HG03175 (cell line): ENCODE measurements around the gene SLC5A11.
"Not testable (repeated sequence)": the region's sequence is repeated elsewhere in the genome, so short reads cannot be mapped to it uniquely, and the experiment has no call there.

Experiments used
- ATAC-seq: cut with Tn5 transposase; IDR thresholded peaks from one replicate; pipeline ENCODE4 v1.9.1; 2021; ENCODE audit warnings: mild to moderate bottlenecking, moderate library complexity; ENCODE audit not compliant: unreplicated experiment

SLC5A11 gene

DNA sequence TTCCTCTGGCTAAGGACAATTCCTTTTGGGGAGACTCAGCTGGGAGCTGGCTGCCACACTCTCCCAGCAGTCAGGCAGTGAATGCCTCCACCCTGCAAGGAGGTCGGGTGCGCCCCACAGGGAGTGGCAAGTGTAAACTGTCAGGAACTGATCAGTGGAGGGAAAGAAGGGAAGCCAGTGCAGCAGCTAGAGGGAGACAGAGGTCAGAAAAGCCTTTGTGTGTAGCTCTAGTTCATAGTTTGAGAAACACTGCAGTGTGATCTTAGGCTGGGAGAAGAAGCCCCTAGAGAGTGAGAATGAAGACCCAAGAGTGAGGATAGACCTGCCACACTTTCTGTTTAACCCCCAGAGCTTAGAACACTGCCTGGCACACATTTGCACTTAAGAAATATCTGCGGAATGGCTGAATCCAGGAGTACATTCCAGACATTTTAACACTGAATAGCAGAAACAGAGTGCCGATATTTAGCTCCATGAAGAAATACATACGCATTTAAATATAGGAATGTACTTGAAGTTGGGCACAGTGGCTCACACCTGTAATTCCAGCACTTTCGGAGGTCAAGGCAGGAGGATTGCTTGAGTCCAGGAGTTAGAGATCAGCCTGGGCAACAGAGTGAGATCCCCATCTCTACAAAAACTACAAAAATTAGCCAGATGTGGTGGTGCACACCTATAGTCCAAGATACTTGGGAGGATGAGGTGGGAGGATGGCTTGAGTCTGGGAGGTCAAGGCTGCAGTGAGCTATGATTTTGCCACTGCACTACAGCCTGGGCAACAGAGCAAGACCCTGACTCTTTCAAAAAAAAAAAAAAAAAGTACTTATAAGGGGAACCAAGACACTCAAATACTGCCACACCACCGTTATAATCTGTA is 11.1 kb upstream of the SLC5A11 start:
- ATAC-seq = no peak

DNA sequence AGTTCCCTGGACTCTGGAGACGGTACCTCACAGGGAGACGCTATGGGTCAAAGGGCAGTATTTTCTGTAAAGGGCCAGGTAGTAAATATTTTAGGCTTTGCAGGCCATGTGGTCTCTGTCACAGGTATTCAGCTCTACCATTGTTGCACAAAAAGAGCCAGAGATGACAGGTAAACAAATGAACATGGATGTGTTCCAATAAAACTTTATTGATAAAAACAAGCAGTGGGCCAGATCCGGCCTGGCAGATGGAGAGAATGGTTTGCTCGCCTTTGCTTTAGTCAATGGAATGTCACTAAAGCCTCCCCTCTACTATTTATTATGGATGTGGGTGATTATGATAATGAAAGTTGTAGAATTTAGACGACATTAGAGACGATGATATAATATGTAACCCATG is 8.9 kb upstream of the SLC5A11 start:
- no peak for ATAC-seq

- ATAC-seq = no peak
Observed at GRCh38 chr16:24837969-24838368, 7.8 kb upstream of the SLC5A11 start.

- ATAC-seq = no peak
Observed at GRCh38 chr16:24838554-24839266, 7.1 kb upstream of the SLC5A11 start.

DNA sequence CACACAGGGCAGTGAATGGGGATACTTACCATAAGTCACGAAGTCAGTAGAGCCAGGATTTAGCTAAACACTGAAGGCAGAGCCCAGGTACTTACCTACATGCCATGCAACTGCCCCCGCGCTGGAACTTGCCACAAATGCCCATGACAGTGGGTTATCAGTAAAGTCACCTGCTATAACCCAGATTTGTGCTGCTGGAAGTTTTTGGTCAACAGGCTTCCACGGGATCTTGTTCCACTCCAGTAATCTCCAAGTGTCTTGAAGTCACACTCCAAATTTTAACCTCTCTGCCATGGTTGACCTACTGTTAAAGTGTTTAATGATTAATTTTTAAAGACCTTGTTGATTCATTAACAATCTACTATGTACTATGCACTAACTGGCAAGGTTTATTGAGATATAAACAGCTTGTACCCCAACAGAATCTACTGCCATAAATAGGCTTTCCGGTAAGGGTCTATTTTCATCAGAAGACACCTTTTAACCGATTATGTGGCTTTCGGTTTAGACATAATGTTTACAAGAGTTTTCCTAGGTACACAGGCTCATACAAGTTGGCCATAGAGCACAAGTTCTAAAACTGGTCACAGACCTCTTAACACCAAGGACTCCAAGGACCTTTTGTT is 6.3 kb upstream of the SLC5A11 start:
- ATAC-seq = no peak

GRCh38 chr16:24841291-24841690 is 4.5 kb upstream of the SLC5A11 start:
- ATAC-seq = no peak

DNA sequence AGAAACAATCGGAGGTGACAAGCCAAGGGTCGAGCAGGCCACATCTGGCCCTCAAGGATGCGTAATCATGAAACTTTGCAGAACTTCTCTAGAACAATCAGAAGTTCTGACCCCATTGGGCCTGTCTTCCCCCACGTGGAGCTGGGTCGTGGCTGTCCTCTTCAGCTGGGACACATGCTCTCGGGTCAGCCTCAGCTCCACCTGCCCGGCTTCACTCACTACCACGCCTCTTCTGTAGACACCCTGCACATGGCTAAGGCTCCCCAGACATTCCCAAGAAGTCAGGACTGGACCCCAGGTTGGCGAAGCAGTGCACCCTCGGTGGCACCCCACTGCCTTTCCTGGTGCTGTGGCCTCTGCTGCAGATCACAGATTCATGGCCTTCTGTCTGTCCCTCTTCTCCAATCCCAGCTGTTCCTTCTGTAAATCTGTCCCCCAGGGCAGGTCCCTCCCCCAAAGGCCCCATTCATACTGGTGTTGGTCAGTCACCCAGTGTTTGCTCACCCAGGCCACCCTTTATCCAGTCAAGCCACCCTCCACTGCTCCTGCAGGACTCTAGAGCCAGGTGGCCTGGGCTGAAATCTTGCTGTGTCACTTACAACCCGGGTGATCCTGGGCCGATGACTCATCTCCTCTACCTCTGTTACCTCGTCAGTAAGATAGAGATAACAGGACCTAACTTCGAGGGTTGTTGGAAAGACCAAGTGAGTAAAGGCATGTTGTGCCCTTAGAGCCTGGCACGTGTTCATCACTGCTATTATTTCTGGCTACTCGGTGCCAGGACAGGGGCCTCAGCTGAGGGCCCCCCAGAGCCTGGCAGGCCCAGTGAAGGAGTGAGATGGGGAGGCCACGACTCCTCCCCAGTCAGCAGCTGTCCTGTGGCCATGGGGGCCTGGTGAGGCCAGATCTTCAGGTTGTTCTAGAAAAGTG is 1.4 kb upstream of the SLC5A11 start:
- no peak for ATAC-seq

DNA sequence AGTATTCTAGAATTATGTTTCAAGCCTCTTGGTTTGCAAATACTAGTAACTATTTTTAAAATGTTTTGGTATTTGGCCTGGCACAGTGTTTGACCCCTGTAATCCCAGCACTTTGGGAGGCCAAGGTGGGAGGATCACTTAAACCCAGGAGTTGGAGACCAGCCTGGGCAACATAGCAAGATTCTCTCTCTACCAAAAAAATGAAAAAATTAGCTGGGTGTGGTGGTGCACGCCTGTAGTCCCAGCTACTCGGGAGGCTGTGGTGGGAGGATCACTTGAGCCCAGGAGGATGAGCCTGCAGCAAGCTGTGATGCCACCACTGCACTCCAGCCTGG is 765 bp upstream of the SLC5A11 start:
- ATAC-seq = not testable (repeated sequence)

DNA sequence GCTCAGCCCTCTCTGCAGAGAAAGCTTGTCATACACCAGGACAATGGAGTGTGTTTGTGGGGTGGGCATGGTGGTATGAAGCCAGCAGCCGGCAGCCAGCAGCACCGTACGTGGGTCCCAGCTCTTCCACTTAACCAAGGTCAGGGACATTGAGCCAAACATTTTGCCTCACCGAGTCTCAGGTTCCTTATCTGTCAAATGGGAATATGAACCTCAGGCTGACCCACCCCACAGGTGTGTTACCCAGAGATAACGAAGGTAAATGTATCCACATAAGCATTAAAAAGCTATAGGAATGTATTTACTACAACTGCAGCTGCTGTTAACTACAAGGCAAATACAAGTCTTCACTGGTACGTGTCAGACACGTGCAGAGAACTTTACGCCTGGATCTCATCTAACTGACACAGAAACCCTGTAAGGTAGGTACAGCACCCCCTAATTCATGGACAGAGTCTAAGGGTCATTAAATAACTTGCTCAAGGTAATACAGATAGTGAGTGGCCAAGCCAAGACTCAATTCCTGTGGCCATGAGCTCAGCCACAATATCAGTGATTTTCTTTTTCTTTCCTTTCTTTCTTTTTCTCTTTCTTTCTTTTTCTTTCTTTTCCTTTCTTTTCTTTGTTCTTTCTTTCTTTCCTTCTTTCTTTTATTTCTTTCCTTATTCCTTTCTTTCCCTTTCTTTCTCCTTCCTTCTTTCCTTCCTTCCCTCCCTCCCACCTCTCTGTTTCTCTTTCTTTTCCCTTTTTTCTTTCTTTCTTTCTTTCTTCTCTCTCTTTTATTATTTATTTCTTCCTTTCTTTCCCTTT is 990 bp downstream of the SLC5A11 start:
- no peak for ATAC-seq

DNA sequence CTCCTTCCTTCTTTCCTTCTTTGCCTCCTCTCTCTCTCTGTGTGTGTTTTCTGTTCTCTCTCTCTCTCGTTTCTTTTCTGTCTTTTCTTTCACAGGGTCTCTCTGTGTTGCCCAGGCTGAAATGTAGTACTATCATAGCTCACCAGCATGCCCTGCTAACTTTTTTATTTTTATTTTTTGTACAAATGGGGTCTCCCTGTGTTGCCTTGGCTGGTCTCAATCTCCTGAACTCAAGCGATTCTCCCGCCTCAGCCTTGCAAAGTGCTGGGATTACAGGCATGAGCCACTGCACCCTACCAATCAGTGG is 1.5 kb downstream of the SLC5A11 start:
- ATAC-seq = no peak

DNA sequence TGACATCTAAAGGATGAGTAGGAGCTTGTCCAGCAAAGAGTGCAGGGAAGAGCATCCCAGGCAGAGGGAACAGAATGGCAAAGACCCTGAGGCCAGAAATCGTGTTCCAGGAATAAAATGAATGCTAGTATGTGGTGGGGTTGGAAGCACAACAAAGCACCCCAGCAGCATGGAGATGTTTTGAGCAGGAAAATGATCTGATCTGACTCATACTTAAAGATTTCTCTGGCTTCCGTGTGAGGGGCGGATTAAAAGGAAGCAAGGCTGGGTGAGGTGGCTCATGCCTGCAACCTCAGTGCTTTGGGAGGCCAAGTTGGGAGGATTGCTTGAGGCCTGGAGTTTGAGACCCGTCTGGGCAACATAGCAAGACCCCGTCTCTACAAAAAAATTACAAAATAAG is 2.3 kb downstream of the SLC5A11 start:
- no peak for ATAC-seq

DNA sequence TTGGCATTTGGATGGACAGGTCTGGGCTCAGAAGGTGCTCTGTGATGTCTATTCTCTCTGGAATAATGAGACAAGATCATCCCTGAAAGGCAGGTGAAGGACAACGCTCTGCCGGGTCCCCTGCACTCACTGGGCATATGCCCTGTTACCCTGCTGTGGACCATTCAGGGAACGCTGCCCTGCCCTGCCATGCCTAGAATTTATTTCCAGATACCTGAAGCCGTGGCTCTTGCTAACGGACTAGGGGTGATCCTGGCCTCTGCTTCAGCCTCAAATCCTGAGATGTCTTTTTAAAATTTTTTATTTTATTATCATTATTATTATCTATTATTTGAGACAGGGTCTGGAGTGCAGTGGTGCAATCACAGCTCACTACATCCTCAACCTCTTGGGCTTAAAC is 3.9 kb downstream of the SLC5A11 start:
- no peak for ATAC-seq

GRCh38 chr16:24850289-24850938 is 4.7 kb downstream of the SLC5A11 start:
- ATAC-seq = no peak

DNA sequence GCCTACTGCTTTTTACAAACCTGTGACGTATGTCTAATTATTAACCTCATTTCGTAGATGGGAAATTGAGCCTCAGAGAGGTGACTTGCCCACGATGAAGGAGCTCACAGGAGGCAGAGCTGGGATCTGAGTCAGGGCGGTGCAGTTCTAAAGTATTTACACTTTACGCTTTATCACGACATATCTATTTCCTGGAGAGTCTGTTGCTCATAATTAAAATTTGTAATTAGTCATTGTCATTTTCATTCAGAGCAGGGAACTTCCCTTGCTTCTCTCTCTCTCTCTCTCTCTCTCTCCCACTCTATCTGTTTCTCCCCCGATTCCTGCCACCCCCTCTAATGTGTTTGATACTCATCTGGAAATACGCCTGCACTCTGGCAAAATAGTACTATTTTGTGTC is 5.9 kb downstream of the SLC5A11 start:
- ATAC-seq = no peak

DNA sequence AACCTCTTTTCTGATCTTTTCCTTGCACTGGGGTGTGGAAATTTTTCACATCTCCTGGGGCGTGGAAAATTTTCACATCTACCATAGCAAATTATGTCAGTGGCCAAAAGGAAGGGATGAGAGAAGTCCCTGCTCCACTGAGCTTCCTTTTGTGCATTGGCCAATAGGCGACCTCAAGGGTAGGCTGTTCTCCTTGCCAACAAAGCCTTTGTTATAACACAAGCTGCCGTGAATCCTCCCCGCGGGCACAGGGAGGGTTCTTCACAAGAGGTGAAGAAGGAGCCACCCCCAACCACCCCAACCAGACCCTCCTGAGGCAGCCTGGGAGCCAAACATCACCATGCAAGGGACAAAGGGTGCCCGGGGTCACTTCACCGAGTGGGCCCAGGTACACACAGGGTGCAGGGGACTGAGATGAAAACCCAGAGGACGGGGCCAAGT is 6.5 kb downstream of the SLC5A11 start:
- no peak for ATAC-seq

DNA sequence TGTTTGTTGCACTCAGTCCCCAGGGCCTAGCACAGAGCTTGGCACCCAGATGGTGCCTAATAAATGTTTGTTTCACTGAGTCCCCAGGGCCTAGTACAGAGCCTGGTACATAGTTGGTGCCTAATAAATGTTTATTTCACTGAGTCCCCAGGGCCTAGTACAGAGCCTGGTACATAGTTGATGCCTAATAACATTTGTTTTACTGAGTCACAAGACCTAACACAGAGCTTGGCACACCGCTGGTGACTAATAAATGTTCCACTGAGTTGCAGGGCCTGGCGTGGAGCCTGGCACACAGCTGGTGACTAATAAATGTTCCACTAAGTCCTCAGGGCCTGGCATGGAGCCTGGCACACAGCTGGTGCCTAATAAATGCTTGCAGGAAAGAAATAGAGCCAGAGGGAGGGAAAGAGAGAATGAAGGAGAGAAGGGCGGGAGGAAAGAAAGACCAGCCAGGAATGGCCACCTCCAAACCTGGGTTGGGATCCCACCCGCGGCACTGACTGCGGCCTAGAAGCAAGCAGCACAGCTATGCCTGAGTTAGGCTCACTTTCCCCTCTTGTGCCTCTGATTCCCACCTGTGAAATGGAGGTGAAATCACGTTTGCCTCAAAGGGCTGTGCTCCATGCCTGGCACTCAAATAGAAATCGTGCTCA is 7.5 kb downstream of the SLC5A11 start:
- ATAC-seq = no peak

DNA sequence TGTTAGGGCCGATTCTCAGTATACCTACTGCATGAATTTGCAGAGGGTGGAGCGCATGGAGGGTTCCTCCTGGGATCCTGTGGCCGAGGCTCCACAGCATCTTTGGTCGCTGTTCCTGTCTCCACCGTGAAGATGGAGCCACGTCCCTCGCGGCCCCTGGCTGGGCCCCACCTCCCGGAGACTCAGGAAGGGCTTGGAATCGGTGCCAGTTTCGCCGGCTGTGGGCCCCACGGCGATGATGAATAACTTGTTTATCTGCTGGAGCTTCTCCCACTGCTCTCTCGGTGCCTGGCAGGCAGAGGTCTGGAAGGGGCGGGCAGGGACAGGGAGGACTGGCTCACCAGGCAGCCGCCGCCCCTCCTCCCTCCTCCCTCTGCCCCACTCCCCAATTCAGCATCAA is 8.1 kb downstream of the SLC5A11 start:
- ATAC-seq = no peak

DNA sequence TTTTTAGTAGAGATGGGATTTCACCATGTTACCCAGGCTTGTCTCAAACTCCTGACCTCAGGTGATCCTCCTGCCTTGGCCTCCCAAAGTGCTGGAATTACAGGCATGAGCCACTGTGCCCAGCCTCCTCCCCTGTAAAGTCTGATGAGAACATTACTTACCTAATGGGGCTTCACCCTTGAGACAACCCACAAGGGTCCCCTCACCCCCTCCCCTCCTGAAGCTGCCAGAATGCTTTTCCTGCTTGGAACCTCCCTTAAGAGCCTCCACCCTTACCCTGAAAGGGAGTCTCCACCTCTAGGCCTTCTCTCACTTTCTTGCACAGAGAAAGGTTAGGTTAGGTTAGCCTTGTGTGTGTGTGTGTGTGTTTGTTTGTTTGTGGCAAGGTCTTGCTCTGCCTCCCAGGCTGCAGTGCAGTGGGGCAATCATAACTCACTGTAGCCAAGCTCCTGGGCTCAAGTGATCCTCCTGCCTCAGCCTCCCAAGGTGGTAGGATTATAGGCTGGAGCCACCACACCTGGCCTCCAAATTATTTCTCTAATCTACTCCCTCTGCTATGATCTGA is 8.9 kb downstream of the SLC5A11 start:
- ATAC-seq = no peak

DNA sequence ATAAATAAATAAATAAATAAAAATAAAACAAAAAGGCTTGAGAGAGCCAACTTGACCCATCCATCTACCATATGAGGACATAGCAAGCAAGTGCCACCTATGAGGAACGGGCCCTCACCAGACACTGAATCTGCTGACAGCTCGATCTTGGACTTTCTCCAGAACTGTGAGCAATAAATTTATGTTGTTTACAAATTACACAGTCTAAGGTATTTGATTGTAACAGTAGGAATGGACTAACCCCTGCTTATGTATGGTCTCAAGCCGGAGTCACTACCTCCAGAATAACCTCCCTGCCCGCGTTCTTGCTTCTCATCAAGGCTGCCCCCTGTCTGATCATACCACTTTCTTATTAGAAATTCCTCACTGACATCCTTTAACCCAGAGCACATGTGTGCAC is 9.9 kb downstream of the SLC5A11 start:
- no peak for ATAC-seq
